Activated CD8-positive, alpha-beta T cell treated with anti-CD3 and anti-CD28 coated beads for 36 hours (primary cell): Measurements from ENCODE around the gene SMAD2. TPM values are rescaled to one million over a fixed set of nuclear protein-coding genes. Genes with fewer than 3 reads are reported as not detected.

ENCODE experiments used
- ATAC-seq: fragments of 200-7000 bp; cut with Tn5 transposase; one replicate; pipeline ENCODE4 v1.10.0; 2021; ENCODE audit warnings: mild to moderate bottlenecking, moderate library complexity
- CTCF ChIA-PET: fragments of 350-600 bp; sonication (Branson Sonifier 250); formaldehyde crosslinking; loops from one replicate; lab custom pipeline; 2021; ENCODE audit warnings: antibody characterized with exemption; lab: Charles Lee
- POLR2A ChIA-PET: fragments of 350-600 bp; sonication (Branson Sonifier 250); formaldehyde crosslinking; loops from one replicate; lab custom pipeline; 2021; ENCODE audit warnings: antibody characterized with exemption; lab: Charles Lee
- DNase-seq: peaks from one replicate; pipeline ENCODE4 v3.0.0-alpha.2; 2020
- H3K27ac Mint-ChIP-seq: one replicate; pipeline ENCODE4 v1.8.0; 2021; ENCODE audit warnings: mild to moderate bottlenecking, mixed read lengths
- H3K27me3 Mint-ChIP-seq: one replicate; pipeline ENCODE4 v1.8.0; 2021; ENCODE audit warnings: mixed read lengths
- H3K36me3 Mint-ChIP-seq: one replicate; pipeline ENCODE4 v1.8.0; 2021; ENCODE audit warnings: low read depth, mixed read lengths
- H3K4me1 Mint-ChIP-seq: one replicate; pipeline ENCODE4 v1.8.0; 2021; ENCODE audit warnings: low read depth, mixed read lengths
- H3K4me3 Mint-ChIP-seq: one replicate; pipeline ENCODE4 v1.8.0; 2021; ENCODE audit warnings: mild to moderate bottlenecking, moderate library complexity, mixed read lengths
- H3K9me3 Mint-ChIP-seq: one replicate; pipeline ENCODE4 v1.8.0; 2021; ENCODE audit warnings: mixed read lengths
- intact Hi-C: fragments of 100-400 bp; cut with micrococcal nuclease; formaldehyde crosslinking; loops from one replicate; pipeline ENCODE4 v1.10.0; 2022
- total RNA-seq, 2 experiments: library from RNA; stranded (reverse); gene quantifications; one replicate each; pipeline ENCODE4 v1.2.3, GENCODE V29; 2021
- TF ChIP-seq, protein P1 (sequence below): fragments of 200-600 bp; IDR thresholded peaks from one replicate; pipeline ENCODE4 v1.8.0; 2022; ENCODE audit warnings: antibody characterized with exemption, mild to moderate bottlenecking

The SMAD2 gene
- total RNA-seq, 2 experiments from 2014 or later: 141 to 142 TPM

- Mint-ChIP-seq H3K36me3 (peaks cover 5% of the 10 kb centered on the region), H3K9me3 (no peaks in the 10 kb centered on the region), H3K27ac (no peak overlapping the region), H3K27me3 (no peaks in the 10 kb centered on the region), H3K4me1 (no peaks in the 10 kb centered on the region), H3K4me3 (no peak overlapping the region)
- DNase-seq: no peak
- ChIA-PET CTCF (interaction anchor here (0.7 to 1.0 kb wide), 3 partner anchors 19 to 192 kb away, joined by 3 read pairs; no protein-coding TSS in a partner anchor), POLR2A (interaction anchor here (0.6 to 0.7 kb wide), 2 partner anchors 9 to 15 kb away, joined by 3 read pairs; no protein-coding TSS in a partner anchor)
- no peak for ATAC-seq
- intact Hi-C loops: no loop called here
- TF ChIP-seq, protein P1, sequence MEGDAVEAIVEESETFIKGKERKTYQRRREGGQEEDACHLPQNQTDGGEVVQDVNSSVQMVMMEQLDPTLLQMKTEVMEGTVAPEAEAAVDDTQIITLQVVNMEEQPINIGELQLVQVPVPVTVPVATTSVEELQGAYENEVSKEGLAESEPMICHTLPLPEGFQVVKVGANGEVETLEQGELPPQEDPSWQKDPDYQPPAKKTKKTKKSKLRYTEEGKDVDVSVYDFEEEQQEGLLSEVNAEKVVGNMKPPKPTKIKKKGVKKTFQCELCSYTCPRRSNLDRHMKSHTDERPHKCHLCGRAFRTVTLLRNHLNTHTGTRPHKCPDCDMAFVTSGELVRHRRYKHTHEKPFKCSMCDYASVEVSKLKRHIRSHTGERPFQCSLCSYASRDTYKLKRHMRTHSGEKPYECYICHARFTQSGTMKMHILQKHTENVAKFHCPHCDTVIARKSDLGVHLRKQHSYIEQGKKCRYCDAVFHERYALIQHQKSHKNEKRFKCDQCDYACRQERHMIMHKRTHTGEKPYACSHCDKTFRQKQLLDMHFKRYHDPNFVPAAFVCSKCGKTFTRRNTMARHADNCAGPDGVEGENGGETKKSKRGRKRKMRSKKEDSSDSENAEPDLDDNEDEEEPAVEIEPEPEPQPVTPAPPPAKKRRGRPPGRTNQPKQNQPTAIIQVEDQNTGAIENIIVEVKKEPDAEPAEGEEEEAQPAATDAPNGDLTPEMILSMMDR: no peak
These were observed 114.8 kb downstream of the SMAD2 start for GRCh38 chr18:47815486-47816270.

DNA sequence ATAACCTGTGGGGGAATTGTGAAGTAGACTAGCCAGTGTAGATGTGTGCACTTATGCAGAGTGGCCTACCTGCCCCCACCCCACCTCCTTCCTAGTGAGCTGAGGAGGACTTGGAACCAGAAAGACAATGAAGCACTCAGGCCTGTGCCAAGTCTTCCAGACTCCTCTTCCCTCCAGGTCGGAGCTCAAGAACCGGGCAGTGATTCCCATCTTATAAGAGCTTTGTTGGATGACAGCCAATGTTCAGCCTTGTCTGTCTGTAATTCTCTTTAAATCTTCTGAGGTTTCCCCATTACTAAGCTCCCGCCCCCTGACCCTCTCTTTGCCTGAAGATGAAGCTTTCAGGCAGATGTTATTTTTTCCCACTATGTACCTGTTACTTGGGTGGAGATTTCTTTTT lies 121.0 kb downstream of the SMAD2 start:
- no peak for DNase-seq
- Mint-ChIP-seq H3K36me3 (no peaks in the 10 kb centered on the region), H3K27me3 (no peaks in the 10 kb centered on the region), H3K9me3 (no peaks in the 10 kb centered on the region), H3K27ac (no peak overlapping the region), H3K4me3 (no peak overlapping the region), H3K4me1 (no peaks in the 10 kb centered on the region)
- ChIA-PET POLR2A (no interaction called here), CTCF (no interaction called here)
- no peak for ATAC-seq
- intact Hi-C loops: no loop called here
- TF ChIP-seq, protein P1: no peak

GRCh38 chr18:47802802-47803201 lies 127.7 kb downstream of the SMAD2 start:
- intact Hi-C loops: no loop called here
- no peak overlapping the region for H3K4me3 Mint-ChIP-seq

DNA sequence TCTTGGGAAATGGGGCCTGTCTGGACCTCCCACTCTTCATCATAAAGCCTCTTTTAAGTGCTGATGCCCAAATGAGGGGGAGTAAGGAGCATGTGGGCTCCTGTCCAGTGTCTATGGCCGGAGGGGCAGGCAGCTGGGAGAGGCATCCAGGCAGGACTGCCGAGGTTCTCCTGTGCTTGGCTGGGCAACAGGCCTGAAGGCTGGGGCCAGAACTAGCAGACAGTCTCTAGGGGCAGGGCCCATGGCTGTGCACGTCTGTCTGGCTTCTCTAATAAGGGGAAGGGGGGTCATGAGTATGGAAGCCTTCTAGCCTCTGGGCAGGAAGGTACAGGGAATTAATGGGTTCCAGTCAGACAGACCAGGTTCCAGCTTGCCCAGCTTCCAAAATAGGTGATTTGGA lies 128.6 kb downstream of the SMAD2 start:
- TF ChIP-seq, protein P1: no peak
- POLR2A ChIA-PET: no interaction called here
- CTCF ChIA-PET: no interaction called here
- Mint-ChIP-seq H3K27me3 (peaks cover 9% of the 10 kb centered on the region), H3K4me1 (no peaks in the 10 kb centered on the region), H3K9me3 (no peaks in the 10 kb centered on the region), H3K27ac (no peak overlapping the region), H3K36me3 (no peaks in the 10 kb centered on the region), H3K4me3 (no peak overlapping the region)
- ATAC-seq: no peak
- intact Hi-C loops: no loop called here
- no peak for DNase-seq

More at GRCh38 chr18:47802802-47803201, 127.7 kb downstream of the SMAD2 start:
- no peaks in the 10 kb centered on the region for H3K9me3 Mint-ChIP-seq
- peaks cover 7% of the 10 kb centered on the region for H3K27me3 Mint-ChIP-seq
- H3K36me3 Mint-ChIP-seq: no peaks in the 10 kb centered on the region
- no peak overlapping the region for H3K27ac Mint-ChIP-seq
- H3K4me1 Mint-ChIP-seq: no peaks in the 10 kb centered on the region
- TF ChIP-seq, protein P1: no peak
- POLR2A ChIA-PET: no interaction called here
- DNase-seq (no peak), ATAC-seq (no peak)
- CTCF ChIA-PET: no interaction called here

DNA sequence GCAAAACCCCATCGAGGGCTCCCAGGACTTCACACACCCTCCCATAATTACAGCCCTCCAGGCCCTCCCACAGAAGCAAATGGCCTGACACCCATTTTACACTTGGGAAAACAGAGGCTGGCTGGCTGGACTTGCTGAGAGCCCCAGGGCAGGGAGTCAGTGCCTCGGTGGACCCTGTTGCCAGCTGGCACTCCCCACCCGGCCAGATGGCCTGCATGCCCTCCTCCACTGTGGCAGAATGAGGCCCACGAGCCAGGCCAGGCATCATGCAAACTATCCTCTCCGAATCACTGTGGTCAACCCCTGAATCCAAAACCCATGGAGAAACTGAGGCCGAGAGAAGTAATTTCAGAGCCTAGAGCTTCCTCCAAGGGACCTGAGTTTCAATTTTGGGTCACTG lies 129.7 kb downstream of the SMAD2 start:
- H3K36me3 Mint-ChIP-seq: no peaks in the 10 kb centered on the region
- ATAC-seq (no peak), DNase-seq (no peak)
- H3K9me3 Mint-ChIP-seq: no peaks in the 10 kb centered on the region
- intact Hi-C loops: no loop called here
- ChIA-PET CTCF (no interaction called here), POLR2A (no interaction called here)
- H3K4me1 Mint-ChIP-seq: no peaks in the 10 kb centered on the region
- TF ChIP-seq, protein P1: no peak
- H3K27me3 Mint-ChIP-seq: peaks cover 9% of the 10 kb centered on the region
- no peak overlapping the region for H3K27ac Mint-ChIP-seq
- no peak overlapping the region for H3K4me3 Mint-ChIP-seq
